Activated naive CD4-positive, alpha-beta T cell treated with anti-CD3 and anti-CD28 coated beads, Interleukin-2, amount 50 U/mL, for 72 hours (primary cell): ENCODE data around the gene BACH2. TPM values are rescaled to one million over a fixed set of nuclear protein-coding genes. Genes with fewer than 3 reads are reported as not detected.
"Not testable (repeated sequence)": the region's sequence is repeated elsewhere in the genome, so short reads cannot be mapped to it uniquely, and the experiment has no call there.

ENCODE experiments used
- ATAC-seq, 2 donors: fragments of 150-1000 bp; cut with Tn5 transposase; 2 replicates each; pipeline ENCODE4 v1.10.0; 2021; ENCODE audit warnings: mild to moderate bottlenecking in 2 of 2, moderate library complexity in 2 of 2
- DNase-seq, 2 donors: peaks; one replicate each; pipeline ENCODE4 v3.0.0; 2021 to 2022; ENCODE audit warnings: low spot score in 2 of 2
- H3K27ac Mint-ChIP-seq, 2 donors: one replicate each; pipeline ENCODE4 v1.8.0; 2022; ENCODE audit warnings: mild to moderate bottlenecking in 2 of 2, mixed read lengths in 2 of 2
- H3K36me3 Mint-ChIP-seq, 2 donors: one replicate each; pipeline ENCODE4 v1.8.0; 2022; ENCODE audit warnings: mixed read lengths in 2 of 2
- H3K9me3 Mint-ChIP-seq, 2 donors: one replicate each; pipeline ENCODE4 v1.8.0; 2022; ENCODE audit warnings: mixed read lengths in 2 of 2
- total RNA-seq, 2 donors: library from RNA; stranded (reverse); gene quantifications; one replicate each; pipeline ENCODE4 v1.2.3, GENCODE V29; 2022

BACH2 gene
- total RNA-seq, 2 donors from 2014 or later, result 48.7 to 90.8 TPM

DNA sequence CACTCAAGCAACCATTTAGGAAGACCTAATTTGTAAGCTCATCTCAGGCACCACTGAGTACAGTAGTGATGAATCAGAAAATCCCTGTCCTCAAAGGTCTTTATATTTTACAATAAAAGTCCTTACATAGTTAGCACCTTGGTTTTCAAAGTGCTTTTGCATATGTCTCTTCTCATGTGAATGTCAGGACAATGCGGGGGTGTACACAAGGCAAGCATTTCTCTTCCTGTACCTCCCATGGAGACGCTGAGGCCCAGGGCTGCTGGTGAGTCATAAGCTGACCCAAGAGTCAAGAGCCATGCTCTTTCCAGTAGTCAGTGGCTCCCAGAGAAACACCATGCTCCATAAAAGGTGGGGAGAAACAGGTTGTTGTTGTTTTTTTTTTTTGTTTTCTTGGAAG lies 228.4 kb downstream of the BACH2 start:
- ATAC-seq (peak; percentile 78 to 88), DNase-seq (peak in 1 of 2 donors; percentile 72)
- Mint-ChIP-seq H3K27ac (peak overlapping the region; percentile 77 to 90), H3K36me3 (peaks cover 52 to 63% of the 10 kb centered on the region in 2 donors), H3K9me3 (peaks cover 0 to 7% of the 10 kb centered on the region in 2 donors)

DNA sequence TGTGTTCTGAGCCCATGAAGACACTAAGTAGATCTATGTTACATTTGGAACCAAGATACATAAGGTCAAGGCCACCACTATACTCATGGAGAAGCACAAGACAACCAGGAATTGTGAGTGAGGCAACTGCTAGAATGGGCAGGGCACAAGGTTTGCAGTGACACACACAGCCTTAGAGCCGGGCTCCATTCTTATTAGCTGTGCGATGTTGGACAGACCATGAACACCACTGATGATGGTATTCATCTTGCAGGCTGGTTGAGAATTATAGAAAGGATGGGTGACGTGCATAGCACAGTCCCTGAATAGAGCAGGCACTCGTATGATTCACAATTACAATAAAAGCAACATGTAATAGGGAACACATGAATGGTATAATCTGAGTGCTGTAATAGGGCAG lies 229.9 kb downstream of the BACH2 start:
- no peak for DNase-seq
- H3K9me3 Mint-ChIP-seq, result peaks cover 0 to 7% of the 10 kb centered on the region in 2 donors
- H3K36me3 Mint-ChIP-seq, result peaks cover 48 to 59% of the 10 kb centered on the region in 2 donors
- peak overlapping the region; percentile 77 to 89 for H3K27ac Mint-ChIP-seq
- no peak for ATAC-seq

DNA sequence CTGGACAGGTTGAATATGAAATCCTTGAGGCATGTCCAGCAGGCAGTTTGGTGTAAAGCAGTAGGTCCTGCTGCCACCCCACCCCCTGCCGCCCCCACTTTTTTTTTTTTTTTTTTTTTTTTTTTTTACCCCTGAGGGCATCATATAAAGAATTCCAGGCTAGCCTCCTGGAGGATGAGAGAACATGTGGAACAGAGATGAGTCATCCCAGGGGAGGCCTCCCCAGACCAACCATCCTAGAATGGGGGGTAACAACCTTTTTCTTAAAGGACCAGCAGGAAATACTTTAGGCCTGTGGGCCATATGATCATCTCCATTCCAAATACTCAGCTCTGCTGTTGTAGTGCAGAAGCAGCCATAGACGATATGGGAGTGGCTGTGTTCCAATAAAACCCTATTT lies 231.5 kb downstream of the BACH2 start:
- ATAC-seq (no peak), DNase-seq (no peak)
- H3K9me3 Mint-ChIP-seq, result peaks cover 0 to 7% of the 10 kb centered on the region in 2 donors
- H3K36me3 Mint-ChIP-seq, result peaks cover 40 to 47% of the 10 kb centered on the region in 2 donors
- H3K27ac Mint-ChIP-seq, result peak overlapping the region in 1 of 2 donors; percentile 77

GRCh38 chr6:90062667-90063066 lies 234.0 kb downstream of the BACH2 start:
- ATAC-seq (no peak), DNase-seq (no peak)
- peaks cover 30 to 47% of the 10 kb centered on the region in 2 donors for H3K36me3 Mint-ChIP-seq
- peaks cover 0 to 7% of the 10 kb centered on the region in 2 donors for H3K9me3 Mint-ChIP-seq
- no peak overlapping the region for H3K27ac Mint-ChIP-seq

DNA sequence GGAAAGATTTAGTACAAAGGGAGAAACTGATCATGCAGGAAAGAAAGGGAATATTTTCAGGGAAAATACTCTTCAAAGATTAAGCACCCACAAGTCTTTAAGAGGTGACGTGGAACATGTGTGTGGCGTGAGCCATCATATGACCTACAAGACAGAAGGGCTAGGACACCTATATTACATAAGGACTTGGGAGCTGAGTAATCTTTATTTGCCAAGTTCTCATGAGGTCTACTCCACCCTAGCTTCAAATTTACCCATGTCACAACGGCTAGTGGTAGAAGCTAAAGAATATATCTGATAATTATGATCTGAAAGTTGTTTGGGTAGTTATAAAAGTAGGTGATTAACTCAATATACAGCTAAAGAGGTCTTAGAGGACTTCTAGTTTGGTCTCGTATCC lies 234.6 kb downstream of the BACH2 start:
- no peak for ATAC-seq
- H3K27ac Mint-ChIP-seq, result no peak overlapping the region

GRCh38 chr6:90059178-90059577 lies 237.5 kb downstream of the BACH2 start:
- ATAC-seq, DNase-seq, H3K27ac Mint-ChIP-seq: not testable (repeated sequence)
- Mint-ChIP-seq H3K36me3 (peaks cover 28 to 50% of the 10 kb centered on the region in 2 donors), H3K9me3 (peaks cover 0 to 12% of the 10 kb centered on the region in 2 donors)

More for the DNA sequence above, 234.6 kb downstream of the BACH2 start:
- no peak for DNase-seq
- Mint-ChIP-seq H3K36me3 (peaks cover 31 to 48% of the 10 kb centered on the region in 2 donors), H3K9me3 (peaks cover 0 to 9% of the 10 kb centered on the region in 2 donors)

- Mint-ChIP-seq H3K9me3 (peaks cover 0 to 24% of the 10 kb centered on the region in 2 donors), H3K36me3 (peaks cover 35 to 75% of the 10 kb centered on the region in 2 donors)
- not testable (repeated sequence) for ATAC-seq, H3K27ac Mint-ChIP-seq, DNase-seq
These were observed 240.7 kb downstream of the BACH2 start for GRCh38 chr6:90055924-90056323.

- H3K9me3 Mint-ChIP-seq, result peaks cover 0 to 24% of the 10 kb centered on the region in 2 donors
- H3K36me3 Mint-ChIP-seq, result peaks cover 35 to 71% of the 10 kb centered on the region in 2 donors
- not testable (repeated sequence) for ATAC-seq, DNase-seq
- H3K27ac Mint-ChIP-seq, result peak overlapping the region in 1 of 2 donors; percentile 91
These were observed 242.4 kb downstream of the BACH2 start for GRCh38 chr6:90054193-90054592.

- peaks cover 0 to 24% of the 10 kb centered on the region in 2 donors for H3K9me3 Mint-ChIP-seq
- H3K36me3 Mint-ChIP-seq, result peaks cover 35 to 68% of the 10 kb centered on the region in 2 donors
- no peak for DNase-seq
- peak; percentile 68 to 80 for ATAC-seq
- peak overlapping the region; percentile 85 to 91 for H3K27ac Mint-ChIP-seq
These were observed 243.0 kb downstream of the BACH2 start for GRCh38 chr6:90053614-90054013.

- H3K27ac Mint-ChIP-seq, result peak overlapping the region; percentile 90 to 94
- H3K9me3 Mint-ChIP-seq, result peaks cover 0 to 12% of the 10 kb centered on the region in 2 donors
- H3K36me3 Mint-ChIP-seq, result peaks cover 16 to 44% of the 10 kb centered on the region in 2 donors
- ATAC-seq (peak; percentile 42 to 45), DNase-seq (no peak)
These were observed 247.3 kb downstream of the BACH2 start for GRCh38 chr6:90049295-90049694.

DNA sequence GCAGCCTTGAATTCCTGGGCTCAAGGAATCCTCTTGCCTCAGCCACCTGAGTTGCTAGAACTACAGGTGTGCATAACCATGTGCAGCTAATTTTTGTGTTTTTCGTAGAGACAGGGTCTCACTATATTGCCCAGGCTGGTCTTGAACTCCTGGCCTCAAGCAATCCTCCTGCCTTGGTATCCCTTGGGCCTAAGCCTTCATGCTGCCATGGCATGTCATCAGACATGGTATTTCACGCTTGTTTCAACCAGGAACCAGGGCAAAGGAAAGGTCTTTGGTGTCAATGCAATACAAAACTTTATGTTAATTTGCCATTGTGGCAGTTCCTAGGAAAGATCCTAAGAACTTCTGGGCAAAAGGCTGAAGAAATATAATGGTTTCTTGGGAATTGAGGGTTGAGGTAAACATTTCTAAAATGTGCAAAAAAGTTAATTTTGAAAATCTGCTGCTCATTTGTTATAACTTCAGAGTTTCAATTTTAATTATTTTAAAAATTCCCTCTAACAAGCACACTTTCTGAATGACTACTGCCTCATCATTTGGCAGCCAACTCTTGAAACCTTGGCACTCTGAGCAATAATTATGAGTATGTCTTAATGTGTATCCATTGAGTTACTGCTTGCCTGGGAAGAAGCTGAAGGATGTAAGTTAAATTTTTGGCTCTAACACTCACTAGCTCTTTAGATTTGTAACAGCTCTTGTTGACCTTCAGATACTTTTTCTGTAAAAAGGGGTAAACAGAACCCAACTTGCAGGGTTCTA lies 248.3 kb downstream of the BACH2 start:
- ATAC-seq (peak; percentile 73 to 83), DNase-seq (no peak)
- Mint-ChIP-seq H3K27ac (peak overlapping the region; percentile 90 to 94), H3K36me3 (peaks cover 9 to 35% of the 10 kb centered on the region in 2 donors), H3K9me3 (peaks cover 0 to 6% of the 10 kb centered on the region in 2 donors)

DNA sequence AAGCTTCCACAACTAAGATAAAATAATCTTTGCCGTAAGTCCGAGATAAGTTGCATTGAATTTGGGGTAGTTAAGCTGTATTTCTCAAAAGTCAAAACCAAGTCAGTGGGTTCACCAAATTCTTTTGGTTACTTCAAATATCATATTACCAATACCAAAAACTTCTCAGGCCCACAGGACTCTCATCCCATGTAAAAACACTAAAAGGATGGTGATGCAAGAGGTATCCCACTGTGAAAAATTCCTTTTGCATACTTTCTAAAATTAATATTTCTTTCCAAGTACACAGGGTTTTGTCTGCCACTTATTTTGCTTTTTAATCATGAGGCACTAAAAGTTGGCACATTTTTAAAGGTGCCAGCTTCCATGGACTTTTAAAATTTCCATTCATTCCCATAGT lies 251.1 kb downstream of the BACH2 start:
- H3K9me3 Mint-ChIP-seq, result no peaks in the 10 kb centered on the region
- DNase-seq (no peak), ATAC-seq (no peak)
- peak overlapping the region in 1 of 2 donors; percentile 56 for H3K27ac Mint-ChIP-seq
- peaks cover 5 to 13% of the 10 kb centered on the region in 2 donors for H3K36me3 Mint-ChIP-seq

- H3K9me3 Mint-ChIP-seq, result no peaks in the 10 kb centered on the region
- no peak overlapping the region for H3K27ac Mint-ChIP-seq
- peaks cover 5 to 13% of the 10 kb centered on the region in 2 donors for H3K36me3 Mint-ChIP-seq
- no peak for DNase-seq
- ATAC-seq, result peak; percentile 42 to 47
These were observed 251.7 kb downstream of the BACH2 start for GRCh38 chr6:90044833-90045381.

DNA sequence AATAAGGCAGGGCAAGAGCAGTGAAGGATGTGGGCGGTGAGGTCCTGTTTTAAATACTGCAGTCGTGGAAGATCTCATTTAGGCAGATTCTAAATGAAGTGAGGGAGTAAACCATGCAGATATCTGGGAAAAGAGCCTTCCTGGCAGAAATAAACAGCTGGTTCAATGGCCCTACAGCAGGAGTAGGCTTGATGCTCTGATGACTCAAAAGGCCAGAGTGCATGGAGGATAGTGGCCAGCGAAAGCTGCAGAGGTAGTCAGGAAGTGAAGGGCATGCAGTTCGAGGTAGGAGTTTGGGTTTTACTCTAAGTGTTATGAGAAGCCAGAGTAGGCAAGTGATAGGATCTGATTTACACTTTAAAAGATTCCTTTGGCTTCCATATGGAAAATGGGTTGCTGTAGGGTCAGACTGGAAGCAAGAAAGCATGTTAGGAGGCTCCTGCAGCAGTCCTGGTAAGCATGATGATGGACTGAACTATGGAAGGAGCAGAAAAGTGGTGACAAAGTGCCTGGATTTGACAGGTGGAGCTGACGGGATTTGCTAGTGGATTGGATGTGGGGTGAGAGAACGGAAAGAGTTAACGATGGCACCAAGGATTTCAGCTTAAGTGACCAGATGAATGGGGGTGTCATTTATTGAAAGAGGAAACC lies 252.3 kb downstream of the BACH2 start:
- Mint-ChIP-seq H3K9me3 (no peaks in the 10 kb centered on the region), H3K36me3 (peaks cover 5 to 13% of the 10 kb centered on the region in 2 donors), H3K27ac (no peak overlapping the region)
- peak in 1 of 2 donors; percentile 50 for ATAC-seq
- DNase-seq, result no peak

DNA sequence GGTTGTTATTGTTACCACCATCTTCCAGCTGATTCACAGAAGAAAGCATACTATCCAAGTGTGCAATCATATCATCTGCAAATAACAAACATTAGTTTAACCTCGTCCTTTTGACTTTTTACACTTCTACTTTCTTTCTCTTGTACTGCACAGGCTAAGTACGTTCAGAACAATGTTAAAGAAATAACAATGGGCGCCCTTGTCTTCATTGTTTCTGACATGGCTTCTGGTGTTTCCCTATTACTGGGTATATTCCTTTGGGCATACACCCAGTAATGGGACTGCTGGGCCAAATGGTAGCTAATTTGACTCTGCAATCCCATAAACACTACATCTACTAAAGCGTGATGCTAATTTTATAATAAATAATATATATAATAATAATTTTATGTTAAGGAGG lies 255.7 kb downstream of the BACH2 start:
- no peak for DNase-seq
- ATAC-seq, result no peak
- H3K27ac Mint-ChIP-seq, result no peak overlapping the region
- no peaks in the 10 kb centered on the region for H3K9me3 Mint-ChIP-seq
- H3K36me3 Mint-ChIP-seq, result peaks cover 17 to 33% of the 10 kb centered on the region in 2 donors

DNA sequence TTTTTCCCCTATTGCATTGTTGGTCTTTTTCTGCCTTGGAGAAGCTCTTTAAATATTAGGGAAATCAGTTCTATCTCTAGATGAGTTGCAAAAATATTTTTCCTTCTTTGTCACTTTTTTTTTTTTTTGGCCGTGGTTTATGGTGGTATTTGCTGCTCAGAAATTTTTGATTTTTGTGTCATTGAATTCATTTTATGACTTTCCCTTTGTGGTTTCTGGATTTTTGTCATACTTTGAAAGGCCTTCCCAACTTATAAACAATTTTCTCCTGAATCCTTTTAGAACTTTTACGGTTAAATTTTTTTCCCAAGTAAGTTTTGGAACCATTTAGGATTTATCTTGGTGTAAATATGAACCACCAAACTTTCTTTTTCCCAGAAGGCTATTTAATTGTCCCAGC lies 256.7 kb downstream of the BACH2 start:
- Mint-ChIP-seq H3K9me3 (no peaks in the 10 kb centered on the region), H3K36me3 (peaks cover 22 to 40% of the 10 kb centered on the region in 2 donors), H3K27ac (peak overlapping the region in 1 of 2 donors; percentile 19)
- no peak for DNase-seq
- no peak for ATAC-seq
